PFSK-1 (cell line): ENCODE results near the gene C6orf132.

Source experiments
- FOXP2 ChIP-seq: optimal IDR thresholded peaks from 2 replicates; pipeline ENCODE3; 2011; ENCODE audit warnings: borderline replicate concordance, control low read depth, inconsistent platforms; ENCODE audit not compliant: insufficient read depth; ENCODE audit errors: extremely low read length, extremely low read depth
- POLR2AphosphoS5 ChIP-seq: IDR thresholded peaks from 2 replicates; pipeline ENCODE4 v1.6.1; 2012; ENCODE audit warnings: low read depth, mild to moderate bottlenecking, control low read depth, low read length, moderate library complexity
- REST ChIP-seq, 2 experiments: IDR thresholded peaks; 2 replicates each; pipeline versions ENCODE4 v1.6.1 to v1.8.0; 2011 to 2012; ENCODE audit warnings: low read depth in 2 of 2, low read length in 2 of 2, control low read depth in 1 of 2, inconsistent platforms in 1 of 2, mild to moderate bottlenecking in 1 of 2, moderate library complexity in 1 of 2; ENCODE audit not compliant: insufficient read depth in 1 of 2
- SIN3A ChIP-seq: IDR thresholded peaks from 2 replicates; pipeline ENCODE4 v1.6.1; 2012; ENCODE audit warnings: mild to moderate bottlenecking, low read length, moderate library complexity, borderline replicate concordance; ENCODE audit not compliant: insufficient read depth
- TAF1 ChIP-seq: IDR thresholded peaks from 2 replicates; pipeline ENCODE4 v1.6.1; 2012; ENCODE audit warnings: low read length, control low read depth, borderline replicate concordance; ENCODE audit not compliant: insufficient read depth

- TF ChIP-seq REST (IDR thresholded peaks at IDR 0.05; ENCODE audit: insufficient read depth in 1 of 2, low read depth in 2 of 2, low read length in 2 of 2) = no peak
- no peak for TF ChIP-seq POLR2AphosphoS5
- no peak for TF ChIP-seq SIN3A
- TF ChIP-seq TAF1 = no peak
- no peak for TF ChIP-seq FOXP2
Observed at GRCh38 chr6:42095776-42096541, 46.5 kb downstream of the C6orf132 start.
